Activated CD8-positive, alpha-beta T cell treated with anti-CD3 and anti-CD28 coated beads for 36 hours (primary cell): ENCODE measurements around the gene EEIG1. TPM values are rescaled to one million over a fixed set of nuclear protein-coding genes. Genes with fewer than 3 reads are reported as not detected.
A peak's percentile ranks its signal among the peaks of the same experiment; 100 is the strongest.

ENCODE experiments used
- ATAC-seq: fragments of 200-7000 bp; cut with Tn5 transposase; one replicate; pipeline ENCODE4 v1.10.0; 2021; ENCODE audit warnings: mild to moderate bottlenecking, moderate library complexity
- CTCF ChIA-PET: fragments of 350-600 bp; sonication (Branson Sonifier 250); formaldehyde crosslinking; loops from one replicate; lab custom pipeline; 2021; ENCODE audit warnings: antibody characterized with exemption; lab: Charles Lee
- POLR2A ChIA-PET: fragments of 350-600 bp; sonication (Branson Sonifier 250); formaldehyde crosslinking; loops from one replicate; lab custom pipeline; 2021; ENCODE audit warnings: antibody characterized with exemption; lab: Charles Lee
- DNase-seq: peaks from one replicate; pipeline ENCODE4 v3.0.0-alpha.2; 2020
- H3K27ac Mint-ChIP-seq: one replicate; pipeline ENCODE4 v1.8.0; 2021; ENCODE audit warnings: mild to moderate bottlenecking, mixed read lengths
- H3K27me3 Mint-ChIP-seq: one replicate; pipeline ENCODE4 v1.8.0; 2021; ENCODE audit warnings: mixed read lengths
- H3K36me3 Mint-ChIP-seq: one replicate; pipeline ENCODE4 v1.8.0; 2021; ENCODE audit warnings: low read depth, mixed read lengths
- H3K4me1 Mint-ChIP-seq: one replicate; pipeline ENCODE4 v1.8.0; 2021; ENCODE audit warnings: low read depth, mixed read lengths
- H3K4me3 Mint-ChIP-seq: one replicate; pipeline ENCODE4 v1.8.0; 2021; ENCODE audit warnings: mild to moderate bottlenecking, moderate library complexity, mixed read lengths
- H3K9me3 Mint-ChIP-seq: one replicate; pipeline ENCODE4 v1.8.0; 2021; ENCODE audit warnings: mixed read lengths
- CTCF ChIP-seq: fragments of 200-600 bp; IDR thresholded peaks from one replicate; pipeline ENCODE4 v1.8.0; 2022; ENCODE audit warnings: antibody characterized with exemption, mild to moderate bottlenecking
- intact Hi-C: fragments of 100-400 bp; cut with micrococcal nuclease; formaldehyde crosslinking; loops from one replicate; pipeline ENCODE4 v1.10.0; 2022
- total RNA-seq, 2 experiments: library from RNA; stranded (reverse); gene quantifications; one replicate each; pipeline ENCODE4 v1.2.3, GENCODE V29; 2021

The EEIG1 gene
- total RNA-seq, 2 experiments from 2014 or later: 79.7 to 81.5 TPM

- intact Hi-C loops: no loop called here
- H3K36me3 Mint-ChIP-seq: no peaks in the 10 kb centered on the region
- TF ChIP-seq CTCF: no peak
- CTCF ChIA-PET: interaction anchor here (1.4 kb wide), 1 partner anchor 47 kb away, joined by 3 read pairs; no protein-coding TSS in a partner anchor
- no peak for DNase-seq
- H3K4me1 Mint-ChIP-seq: peaks cover 41% of the 10 kb centered on the region
- ATAC-seq: no peak
- no peaks in the 10 kb centered on the region for H3K9me3 Mint-ChIP-seq
- no peak overlapping the region for H3K4me3 Mint-ChIP-seq
- POLR2A ChIA-PET: interaction anchor here (22.5 kb wide), 1 partner anchor 26 kb away, joined by 408 read pairs; no protein-coding TSS in a partner anchor
- H3K27ac Mint-ChIP-seq: no peak overlapping the region
- H3K27me3 Mint-ChIP-seq: no peaks in the 10 kb centered on the region
Observed at GRCh38 chr9:127987103-127987614, 6.4 kb upstream of the EEIG1 start.

GRCh38 chr9:127985011-127985410 lies 4.2 kb upstream of the EEIG1 start:
- peak overlapping the region; percentile 35 for H3K27ac Mint-ChIP-seq

GRCh38 chr9:127983847-127984289 lies 3.1 kb upstream of the EEIG1 start:
- H3K4me1 Mint-ChIP-seq: peaks cover 32% of the 10 kb centered on the region
- H3K9me3 Mint-ChIP-seq: no peaks in the 10 kb centered on the region
- ChIA-PET POLR2A (interaction anchor here (0.7 to 22.5 kb wide), 9 partner anchors 8 to 76 kb away, joined by 3 to 408 read pairs (median 3); no protein-coding TSS in a partner anchor), CTCF (interaction anchor here (0.6 to 15.3 kb wide), 7 partner anchors 10 to 51 kb away, joined by 3 to 163 read pairs (median 4); no protein-coding TSS in a partner anchor)
- H3K27me3 Mint-ChIP-seq: no peaks in the 10 kb centered on the region
- no peak for TF ChIP-seq CTCF
- DNase-seq: peak; percentile 40
- H3K27ac Mint-ChIP-seq: peak overlapping the region; percentile 82
- no peak for ATAC-seq
- peak overlapping the region; percentile 97 for H3K4me3 Mint-ChIP-seq
- H3K36me3 Mint-ChIP-seq: peaks cover 13% of the 10 kb centered on the region
- intact Hi-C loops: no loop called here

More at GRCh38 chr9:127985011-127985410, 4.2 kb upstream of the EEIG1 start:
- ChIA-PET CTCF (interaction anchor here (1.3 to 1.9 kb wide), 3 partner anchors 21 to 50 kb away, joined by 4 to 9 read pairs (median 4); no protein-coding TSS in a partner anchor), POLR2A (interaction anchor here (0.8 to 22.5 kb wide), 5 partner anchors 8 to 46 kb away, joined by 3 to 408 read pairs (median 4); no protein-coding TSS in a partner anchor)
- Mint-ChIP-seq H3K9me3 (no peaks in the 10 kb centered on the region), H3K4me3 (no peak overlapping the region), H3K36me3 (peaks cover 3% of the 10 kb centered on the region), H3K27me3 (no peaks in the 10 kb centered on the region), H3K4me1 (peaks cover 32% of the 10 kb centered on the region)
- TF ChIP-seq CTCF: no peak
- DNase-seq (no peak), ATAC-seq (no peak)
- intact Hi-C loops: no loop called here

GRCh38 chr9:127982912-127983311 lies 2.1 kb upstream of the EEIG1 start:
- DNase-seq (no peak), ATAC-seq (no peak)
- Mint-ChIP-seq H3K36me3 (peaks cover 18% of the 10 kb centered on the region), H3K9me3 (no peaks in the 10 kb centered on the region), H3K4me1 (peaks cover 32% of the 10 kb centered on the region), H3K27me3 (no peaks in the 10 kb centered on the region), H3K4me3 (peak overlapping the region; percentile 97), H3K27ac (peak overlapping the region; percentile 82)
- POLR2A ChIA-PET: interaction anchor here (0.9 to 22.5 kb wide), 11 partner anchors 9 to 84 kb away, joined by 3 to 408 read pairs (median 5); partner anchors contain the start of gene NAIF1
- TF ChIP-seq CTCF: no peak
- intact Hi-C loops: no loop called here
- CTCF ChIA-PET: interaction anchor here (0.8 to 15.3 kb wide), 5 partner anchors 11 to 52 kb away, joined by 3 to 163 read pairs (median 91); no protein-coding TSS in a partner anchor
